Sigmoid colon (tissue), 4 donors: Measurements from ENCODE around the gene GOLGA6C.

Experiments
- CTCF ChIP-seq, 4 experiments: fragments of 450-650 bp in 3 of 4; fragments of 200-600 bp in 1 of 4; IDR thresholded peaks; one replicate each; pipeline ENCODE4 v1.5.1; 2016 to 2019; ENCODE audit warnings: antibody characterized with exemption in 4 of 4, mild to moderate bottlenecking in 3 of 4, moderate library complexity in 2 of 4
- EP300 ChIP-seq, 4 donors: sonication (generic); formaldehyde crosslinking; IDR thresholded peaks; one replicate each; pipeline ENCODE4 v1.6.1; 2017; ENCODE audit warnings: antibody characterized with exemption in 4 of 4
- POLR2A ChIP-seq, 2 donors: fragments of 450-650 bp; IDR thresholded peaks; one replicate each; pipeline ENCODE4 v1.6.1; 2016; ENCODE audit warnings: antibody characterized with exemption in 2 of 2, mild to moderate bottlenecking in 2 of 2, moderate library complexity in 2 of 2
- POLR2AphosphoS5 ChIP-seq, 4 donors: sonication (generic); formaldehyde crosslinking; IDR thresholded peaks; one replicate each; pipeline ENCODE4 v1.6.1; 2017; ENCODE audit warnings: antibody characterized with exemption in 4 of 4

- TF ChIP-seq CTCF (IDR thresholded peaks at IDR 0.05) = no peak
- no peak for TF ChIP-seq POLR2AphosphoS5 (IDR thresholded peaks at IDR 0.05)
- no peak for TF ChIP-seq EP300 (IDR thresholded peaks at IDR 0.05)
- no peak for TF ChIP-seq POLR2A (IDR thresholded peaks at IDR 0.05)
These were observed 29.3 kb upstream of the GOLGA6C start for GRCh38 chr15:75228787-75229186.
